ENCODE data around the gene NLRP8.
"Not testable (repeated sequence)": the region's sequence is repeated elsewhere in the genome, so short reads cannot be mapped to it uniquely, and the experiment has no call there.

The NLRP8 gene

GRCh38 chr19:55973982-55974381 is 26.4 kb downstream of the NLRP8 start:
- no peak for DNase-seq (ENCODE audit: low spot score)

- no peak for DNase-seq (ENCODE audit: low spot score)
Observed at GRCh38 chr19:55980415-55980814, 32.8 kb downstream of the NLRP8 start.

- DNase-seq (ENCODE audit: low spot score): no peak
Observed at GRCh38 chr19:55985254-55985653, 37.6 kb downstream of the NLRP8 start.

GRCh38 chr19:55986487-55986886 is 38.9 kb downstream of the NLRP8 start, which contains the start of gene NLRP5:
Gene NLRP5 (plus strand): TSS chr19:55986775.
- DNase-seq (ENCODE audit: low spot score): no peak

GRCh38 chr19:55990831-55991230 is 43.2 kb downstream of the NLRP8 start:
- no peak for DNase-seq (ENCODE audit: low spot score)

GRCh38 chr19:55993492-55993891 is 45.9 kb downstream of the NLRP8 start:
- no peak for DNase-seq (ENCODE audit: low spot score)

- no peak for DNase-seq (ENCODE audit: low spot score)
Observed at GRCh38 chr19:56014765-56015164, 67.1 kb downstream of the NLRP8 start.

GRCh38 chr19:56015756-56016155 is 68.1 kb downstream of the NLRP8 start:
- no peak for DNase-seq (ENCODE audit: low spot score)

- DNase-seq (ENCODE audit: low spot score): not testable (repeated sequence)
Observed at GRCh38 chr19:56019325-56019724, 71.7 kb downstream of the NLRP8 start.

- not testable (repeated sequence) for DNase-seq (ENCODE audit: low spot score)
Observed at GRCh38 chr19:56020355-56020975, 72.8 kb downstream of the NLRP8 start.

- no peak for DNase-seq (ENCODE audit: low spot score)
Observed at GRCh38 chr19:56026769-56027168, 79.1 kb downstream of the NLRP8 start.
